ENCODE measurements around the gene IL1RAP. TPM values are rescaled to one million over a fixed set of nuclear protein-coding genes. Genes with fewer than 3 reads are reported as not detected.

The IL1RAP gene
- total RNA-seq, 1 donor: 14.8 TPM

DNA sequence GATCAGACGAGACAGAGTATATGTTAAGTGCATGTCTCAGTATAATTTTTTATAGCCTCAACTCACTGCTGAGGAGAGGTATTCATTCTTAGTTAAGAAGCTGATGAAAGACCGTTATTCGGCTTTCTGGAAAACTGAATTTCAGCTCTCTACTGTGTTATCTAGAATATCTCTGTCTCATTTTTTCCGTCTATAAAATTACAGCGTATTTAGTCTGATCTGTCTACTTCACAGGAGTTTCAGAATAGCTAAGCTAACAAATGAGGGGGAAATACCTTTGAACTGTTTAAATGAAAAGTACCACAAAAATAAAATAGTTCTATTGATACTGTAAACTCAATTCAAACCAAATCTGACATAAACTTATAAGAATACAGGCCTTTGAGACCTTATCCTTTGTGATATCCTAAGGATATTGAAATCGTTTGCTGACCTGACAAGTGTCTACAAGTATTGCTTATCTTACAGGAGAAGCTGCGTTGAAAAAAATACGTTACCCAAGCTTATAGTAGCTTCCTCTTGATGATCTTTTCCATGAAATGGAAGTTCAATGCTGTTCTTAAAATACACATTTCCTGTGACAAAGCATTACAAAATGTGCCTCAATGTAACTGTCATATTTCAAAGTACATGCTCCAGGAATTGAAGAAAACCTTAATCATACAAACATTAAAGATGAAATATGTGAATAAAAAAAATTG lies 104.6 kb downstream of the IL1RAP start:
- TF ChIP-seq, protein P1, sequence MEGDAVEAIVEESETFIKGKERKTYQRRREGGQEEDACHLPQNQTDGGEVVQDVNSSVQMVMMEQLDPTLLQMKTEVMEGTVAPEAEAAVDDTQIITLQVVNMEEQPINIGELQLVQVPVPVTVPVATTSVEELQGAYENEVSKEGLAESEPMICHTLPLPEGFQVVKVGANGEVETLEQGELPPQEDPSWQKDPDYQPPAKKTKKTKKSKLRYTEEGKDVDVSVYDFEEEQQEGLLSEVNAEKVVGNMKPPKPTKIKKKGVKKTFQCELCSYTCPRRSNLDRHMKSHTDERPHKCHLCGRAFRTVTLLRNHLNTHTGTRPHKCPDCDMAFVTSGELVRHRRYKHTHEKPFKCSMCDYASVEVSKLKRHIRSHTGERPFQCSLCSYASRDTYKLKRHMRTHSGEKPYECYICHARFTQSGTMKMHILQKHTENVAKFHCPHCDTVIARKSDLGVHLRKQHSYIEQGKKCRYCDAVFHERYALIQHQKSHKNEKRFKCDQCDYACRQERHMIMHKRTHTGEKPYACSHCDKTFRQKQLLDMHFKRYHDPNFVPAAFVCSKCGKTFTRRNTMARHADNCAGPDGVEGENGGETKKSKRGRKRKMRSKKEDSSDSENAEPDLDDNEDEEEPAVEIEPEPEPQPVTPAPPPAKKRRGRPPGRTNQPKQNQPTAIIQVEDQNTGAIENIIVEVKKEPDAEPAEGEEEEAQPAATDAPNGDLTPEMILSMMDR (IDR thresholded peaks at IDR 0.05; ENCODE audit: extremely low read depth, low read depth, low read length): no peak
- no peak for DNase-seq (ENCODE audit: insufficient read length, low spot score, missing footprints)
- no peak overlapping the region for H3K4me3 ChIP-seq (ENCODE audit: insufficient read depth, low read length)
- no peak overlapping the region for H3K4me2 ChIP-seq (ENCODE audit: insufficient read depth, low read length)
- no peaks in the 10 kb centered on the region for H4K20me1 ChIP-seq (ENCODE audit: insufficient read depth, low read length)
- no peaks in the 10 kb centered on the region for H3K4me1 ChIP-seq (ENCODE audit: insufficient read depth, low read length)
- peak overlapping the region; percentile 42 for H2AFZ ChIP-seq (ENCODE audit: low read length)
- no peaks in the 10 kb centered on the region for H3K36me3 ChIP-seq (ENCODE audit: insufficient read depth, low read length)
- no peaks in the 10 kb centered on the region for H3K79me2 ChIP-seq (ENCODE audit: insufficient read depth, low read length)
- H3K27me3 ChIP-seq (ENCODE audit: insufficient read depth, low read length): no peaks in the 10 kb centered on the region
- H3K9me3 ChIP-seq (ENCODE audit: low read depth, low read length): no peaks in the 10 kb centered on the region
- H3K27ac ChIP-seq (ENCODE audit: low read depth, low read length): no peak overlapping the region

DNA sequence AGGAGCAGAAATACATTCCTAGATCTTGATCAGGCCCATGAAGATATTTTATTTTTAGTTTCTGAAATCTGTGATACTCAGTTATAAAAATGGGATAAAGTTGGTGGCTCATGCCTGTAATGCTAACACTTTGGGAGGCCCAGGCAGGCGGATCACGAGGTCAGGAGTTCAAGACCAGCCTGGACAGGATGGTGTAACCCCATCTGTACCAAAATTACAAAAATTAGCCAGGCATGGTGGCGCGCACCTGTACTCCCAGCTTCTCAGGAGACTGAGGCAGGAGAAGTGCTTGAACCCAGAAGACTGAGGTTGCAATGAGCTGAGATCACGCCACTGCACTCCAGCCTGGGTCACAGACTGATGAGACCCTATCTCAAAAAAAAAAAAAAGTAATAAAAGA lies 105.5 kb downstream of the IL1RAP start:
- no peak overlapping the region for H3K27ac ChIP-seq (ENCODE audit: low read depth, low read length)
- TF ChIP-seq, protein P1 (IDR thresholded peaks at IDR 0.05; ENCODE audit: extremely low read depth, low read depth, low read length): no peak
- H3K4me3 ChIP-seq (ENCODE audit: insufficient read depth, low read length): no peak overlapping the region
- H3K36me3 ChIP-seq (ENCODE audit: insufficient read depth, low read length): no peaks in the 10 kb centered on the region
- DNase-seq (ENCODE audit: insufficient read length, low spot score, missing footprints): no peak
- no peaks in the 10 kb centered on the region for H3K27me3 ChIP-seq (ENCODE audit: insufficient read depth, low read length)
- no peaks in the 10 kb centered on the region for H4K20me1 ChIP-seq (ENCODE audit: insufficient read depth, low read length)
- no peaks in the 10 kb centered on the region for H3K79me2 ChIP-seq (ENCODE audit: insufficient read depth, low read length)
- H3K9me3 ChIP-seq (ENCODE audit: low read depth, low read length): no peaks in the 10 kb centered on the region
- H2AFZ ChIP-seq (ENCODE audit: low read length): no peak overlapping the region
- H3K4me1 ChIP-seq (ENCODE audit: insufficient read depth, low read length): no peaks in the 10 kb centered on the region
- H3K4me2 ChIP-seq (ENCODE audit: insufficient read depth, low read length): no peak overlapping the region

DNA sequence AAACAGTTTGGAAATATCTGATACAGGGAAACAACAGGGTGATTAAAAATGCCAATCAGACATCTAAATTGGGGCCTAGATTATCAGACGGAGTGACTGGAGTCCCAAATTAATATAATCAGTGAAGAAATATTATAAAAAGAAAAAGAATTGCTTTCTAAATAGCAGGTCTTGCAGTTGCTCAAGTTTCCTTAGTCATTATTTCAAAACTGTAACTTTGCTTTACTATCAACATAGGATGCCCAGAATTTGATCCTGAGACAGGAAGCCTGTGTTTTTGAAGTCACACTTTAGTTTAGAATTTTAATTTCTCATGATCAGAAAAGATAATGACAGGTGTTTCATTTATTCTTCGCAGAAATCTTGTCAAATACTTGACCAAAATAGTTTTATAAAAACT lies 105.9 kb downstream of the IL1RAP start:
- H3K27me3 ChIP-seq (ENCODE audit: insufficient read depth, low read length): no peaks in the 10 kb centered on the region
- TF ChIP-seq, protein P1 (IDR thresholded peaks at IDR 0.05; ENCODE audit: extremely low read depth, low read depth, low read length): no peak

DNA sequence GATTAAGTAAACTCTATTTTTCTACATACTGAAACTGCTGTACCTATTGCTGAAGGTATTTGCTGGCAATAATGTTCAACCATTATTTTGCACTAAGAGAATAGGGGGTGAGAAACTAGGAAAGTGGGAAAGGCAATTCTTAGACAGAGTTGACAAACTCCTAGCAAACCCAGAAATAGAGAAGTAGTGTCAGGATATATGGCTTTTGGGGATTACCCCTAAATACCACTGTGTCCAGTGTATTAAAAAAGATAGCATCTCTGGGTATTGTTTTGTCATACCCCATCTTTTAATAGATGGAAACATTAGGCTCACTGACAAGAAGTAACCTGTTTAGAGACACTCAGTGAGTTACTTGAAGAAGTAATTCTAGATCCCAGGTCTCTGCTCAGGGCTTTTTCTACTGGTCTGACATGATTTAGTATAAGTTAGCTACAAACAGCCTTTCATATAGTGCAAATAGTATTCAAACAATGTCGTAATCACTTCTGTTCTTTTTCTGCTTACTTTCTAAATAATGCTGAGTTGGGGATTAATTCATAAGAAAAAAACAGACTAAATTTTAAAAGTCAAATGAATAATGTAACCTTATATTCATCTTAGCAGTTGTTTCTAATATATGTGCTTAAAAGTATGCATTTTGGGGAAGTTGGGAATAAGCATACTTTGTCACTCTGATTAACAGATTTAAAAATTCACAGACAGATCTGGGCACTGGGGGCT lies 107.2 kb downstream of the IL1RAP start:
- H3K27ac ChIP-seq (ENCODE audit: low read depth, low read length): no peak overlapping the region
- no peaks in the 10 kb centered on the region for H3K4me1 ChIP-seq (ENCODE audit: insufficient read depth, low read length)
- no peak overlapping the region for H3K4me3 ChIP-seq (ENCODE audit: insufficient read depth, low read length)
- DNase-seq (ENCODE audit: insufficient read length, low spot score, missing footprints): no peak
- no peak overlapping the region for H2AFZ ChIP-seq (ENCODE audit: low read length)
- TF ChIP-seq, protein P1 (IDR thresholded peaks at IDR 0.05; ENCODE audit: extremely low read depth, low read depth, low read length): no peak
- H3K27me3 ChIP-seq (ENCODE audit: insufficient read depth, low read length): no peaks in the 10 kb centered on the region
- no peak overlapping the region for H3K4me2 ChIP-seq (ENCODE audit: insufficient read depth, low read length)
- no peaks in the 10 kb centered on the region for H3K36me3 ChIP-seq (ENCODE audit: insufficient read depth, low read length)
- no peaks in the 10 kb centered on the region for H3K79me2 ChIP-seq (ENCODE audit: insufficient read depth, low read length)
- no peaks in the 10 kb centered on the region for H3K9me3 ChIP-seq (ENCODE audit: low read depth, low read length)
- no peaks in the 10 kb centered on the region for H4K20me1 ChIP-seq (ENCODE audit: insufficient read depth, low read length)

More for the DNA sequence above, 105.9 kb downstream of the IL1RAP start:
- Histone ChIP-seq H3K79me2 (ENCODE audit: insufficient read depth, low read length) (no peaks in the 10 kb centered on the region), H3K4me1 (ENCODE audit: insufficient read depth, low read length) (no peaks in the 10 kb centered on the region), H3K36me3 (ENCODE audit: insufficient read depth, low read length) (no peaks in the 10 kb centered on the region), H3K9me3 (ENCODE audit: low read depth, low read length) (no peaks in the 10 kb centered on the region), H3K27ac (ENCODE audit: low read depth, low read length) (no peak overlapping the region), H2AFZ (ENCODE audit: low read length) (no peak overlapping the region), H3K4me3 (ENCODE audit: insufficient read depth, low read length) (no peak overlapping the region), H4K20me1 (ENCODE audit: insufficient read depth, low read length) (no peaks in the 10 kb centered on the region), H3K4me2 (ENCODE audit: insufficient read depth, low read length) (no peak overlapping the region)
- no peak for DNase-seq (ENCODE audit: insufficient read length, low spot score, missing footprints)

Measured in osteoblast (primary cell).